ENCODE measurements around the gene PIGS. TPM values are rescaled to one million over a fixed set of nuclear protein-coding genes. Genes with fewer than 3 reads are reported as not detected.
A peak's percentile ranks its signal among the peaks of the same experiment; 100 is the strongest.
"Not testable (repeated sequence)": the region's sequence is repeated elsewhere in the genome, so short reads cannot be mapped to it uniquely, and the experiment has no call there.

PIGS gene
- total RNA-seq, 1 experiment from 2014 or later, result 45.2 TPM

DNA sequence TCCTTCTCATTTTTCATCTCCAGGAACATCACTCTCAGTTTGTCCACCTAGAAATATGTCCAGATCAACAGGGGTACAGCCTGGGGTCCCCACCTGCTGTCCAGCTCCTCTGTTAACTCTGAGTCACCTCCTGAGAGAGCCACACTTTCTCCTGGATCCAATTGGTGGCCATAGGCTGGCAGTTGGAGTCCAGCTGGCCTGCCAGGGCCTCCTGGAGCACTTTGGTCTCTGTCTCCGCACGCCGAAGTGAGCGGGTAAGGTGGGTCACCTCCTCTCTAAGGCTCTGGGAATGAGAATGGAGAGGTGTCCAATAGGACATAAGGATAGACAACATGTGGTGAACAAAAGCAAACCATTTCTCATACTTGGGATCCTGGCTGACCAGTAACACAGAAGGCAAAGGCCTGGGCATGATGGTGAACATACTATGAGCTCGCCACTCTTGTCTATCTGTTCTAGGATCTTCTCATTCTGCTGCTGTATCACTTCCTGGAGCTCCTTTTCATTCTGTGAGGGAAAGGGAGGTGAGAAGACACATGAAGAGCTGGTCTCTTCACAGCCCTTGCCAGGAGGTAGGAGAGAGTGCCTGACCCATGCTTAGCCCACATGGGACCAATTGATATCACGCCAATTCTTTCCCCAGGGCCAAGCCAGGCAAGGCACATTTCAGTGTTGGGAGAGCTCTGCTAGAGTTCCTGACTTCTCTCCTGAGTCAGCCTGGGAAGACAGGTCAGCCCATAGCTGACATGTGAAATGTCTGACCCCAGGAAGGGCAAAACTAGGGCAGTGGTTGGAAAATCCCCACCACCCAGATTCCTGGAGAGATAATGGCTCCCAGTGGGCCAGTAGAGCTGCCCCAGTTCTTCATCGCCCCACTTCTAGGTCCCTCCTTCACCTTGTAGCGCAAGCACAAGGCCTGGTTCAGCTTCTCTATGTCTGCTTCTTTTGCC is 7.2 kb upstream of the PIGS start:
- DNase-seq (ENCODE audit: low read depth), result no peak

GRCh38 chr17:28577466-28577824 is 6.1 kb upstream of the PIGS start:
- DNase-seq (ENCODE audit: low read depth), result no peak

DNA sequence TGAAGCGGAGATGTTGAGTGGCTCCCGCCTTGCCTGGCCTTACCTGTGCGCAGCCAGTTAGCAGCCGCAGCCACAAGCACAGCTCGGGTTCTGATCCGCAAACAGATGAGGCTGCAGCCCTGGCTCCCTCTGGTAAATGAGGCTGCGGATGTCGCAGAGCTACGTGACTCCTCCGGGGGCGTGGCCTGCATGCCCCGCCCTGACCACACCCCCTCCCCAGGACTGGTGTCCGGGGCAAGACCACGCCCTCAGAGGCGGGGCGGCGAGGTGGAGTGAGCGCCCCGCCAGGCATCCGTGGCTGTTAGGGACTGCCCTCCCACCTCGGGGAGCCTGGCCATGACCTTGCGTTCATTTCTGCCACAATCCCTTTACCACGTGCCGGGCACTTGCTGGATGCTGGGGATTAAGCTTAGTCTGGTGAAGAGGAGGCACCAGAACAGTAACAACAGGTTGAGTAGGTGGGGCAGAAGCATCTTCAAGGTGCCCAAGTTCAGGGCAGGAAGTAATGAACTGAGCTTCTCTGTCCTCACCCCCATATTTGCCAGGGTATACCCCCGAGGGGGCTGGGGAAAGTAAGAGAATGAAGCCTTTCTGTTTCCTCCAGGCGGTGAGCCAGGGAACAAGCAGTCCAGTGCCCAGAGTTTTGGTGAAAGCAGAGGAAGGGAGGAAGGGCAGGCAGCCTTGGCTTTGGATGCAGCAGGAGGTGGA is 5.6 kb upstream of the PIGS start, which contains the start of gene ALDOC:
ALDOC (minus strand) TSS at position 138 of the 708 bp plus-strand sequence. CDS start 1,363 bp downstream, outside the sequence.
- peak; percentile 82 for DNase-seq (ENCODE audit: low read depth)

- not testable (repeated sequence) for DNase-seq (ENCODE audit: low read depth)
Measured at GRCh38 chr17:28576016-28576415, 4.7 kb upstream of the PIGS start.

DNA sequence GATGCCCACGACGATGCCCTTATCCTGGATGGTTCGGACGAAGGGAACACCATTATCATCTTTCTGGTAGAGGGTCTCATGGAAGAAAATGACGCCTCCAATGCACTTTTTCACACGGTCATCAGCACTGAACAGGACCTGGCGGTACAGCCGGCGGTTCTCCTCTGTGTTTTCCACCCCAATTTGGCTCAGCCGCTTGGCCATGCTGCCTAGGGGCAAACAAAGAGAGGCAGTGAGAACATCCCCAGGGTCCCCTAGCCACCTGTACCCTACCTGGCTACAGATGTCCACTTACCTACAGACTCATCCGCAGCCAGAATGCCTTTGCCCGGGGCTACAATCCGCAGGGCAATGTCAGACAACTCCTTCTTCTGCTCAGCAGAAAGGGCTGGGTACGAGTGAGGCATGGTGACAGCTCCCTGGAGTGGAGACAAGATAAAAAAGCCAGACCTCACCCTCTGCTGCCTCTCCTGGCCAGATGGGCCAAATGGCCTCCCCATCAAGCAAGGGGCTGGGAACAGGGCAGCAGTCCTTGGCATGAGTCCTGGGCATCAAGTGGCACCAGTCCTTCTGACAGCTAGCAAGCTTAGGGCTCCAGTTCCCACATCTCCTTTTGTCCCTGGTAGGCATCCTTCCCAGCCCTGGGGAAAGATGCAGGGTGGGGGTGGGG is 3.9 kb upstream of the PIGS start:
- DNase-seq (ENCODE audit: low read depth), result no peak

GRCh38 chr17:28574526-28574925 is 3.2 kb upstream of the PIGS start:
- DNase-seq (ENCODE audit: low read depth), result no peak

- DNase-seq (ENCODE audit: low read depth), result no peak
Measured at GRCh38 chr17:28573966-28574480, 2.7 kb upstream of the PIGS start.

GRCh38 chr17:28573521-28573920 is 2.2 kb upstream of the PIGS start:
- no peak for DNase-seq (ENCODE audit: low read depth)

- peak; percentile 24 for DNase-seq (ENCODE audit: low read depth)
Measured at GRCh38 chr17:28573040-28573380, 1.7 kb upstream of the PIGS start.

DNA sequence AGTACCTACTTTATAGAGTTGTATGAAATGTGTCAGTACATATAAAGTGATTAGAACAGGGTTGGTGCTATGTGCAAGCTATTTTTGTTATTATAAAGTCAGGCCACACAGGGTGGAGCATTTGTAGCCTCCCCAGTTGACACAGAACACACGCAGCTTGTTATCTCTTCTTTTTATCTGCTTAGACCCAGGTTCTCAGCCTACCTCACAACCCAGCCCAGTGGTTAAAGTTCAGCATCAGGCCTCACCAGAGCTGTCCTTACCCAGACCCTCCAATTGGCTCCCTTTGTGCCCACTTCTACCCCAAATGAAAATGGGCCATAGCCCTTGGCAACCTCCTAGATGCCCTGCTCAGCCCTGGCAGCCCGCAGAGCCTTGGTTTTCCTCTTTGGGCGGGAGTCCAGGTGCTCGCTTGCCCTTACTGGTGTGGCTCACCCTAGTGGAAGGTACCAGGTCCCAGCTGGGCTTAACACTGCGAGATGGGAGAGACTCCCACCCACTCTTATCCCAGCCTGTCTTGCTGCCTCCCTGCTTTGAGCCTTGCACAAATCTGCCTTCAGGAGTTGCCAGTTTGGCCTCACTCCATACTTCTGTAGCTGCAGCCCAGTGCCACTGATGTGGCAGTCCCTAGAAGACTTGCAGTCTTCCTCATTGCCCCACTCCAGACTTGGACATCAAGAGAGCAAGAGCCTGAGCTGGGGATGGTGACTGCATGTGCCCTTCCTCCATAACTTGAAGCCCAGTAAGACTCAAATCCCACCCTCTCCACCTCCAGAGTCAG is 1.1 kb upstream of the PIGS start:
- no peak for DNase-seq (ENCODE audit: low read depth)

GRCh38 chr17:28570716-28571360 is 486 bp downstream of the PIGS start:
- DNase-seq (ENCODE audit: low read depth), result no peak

DNA sequence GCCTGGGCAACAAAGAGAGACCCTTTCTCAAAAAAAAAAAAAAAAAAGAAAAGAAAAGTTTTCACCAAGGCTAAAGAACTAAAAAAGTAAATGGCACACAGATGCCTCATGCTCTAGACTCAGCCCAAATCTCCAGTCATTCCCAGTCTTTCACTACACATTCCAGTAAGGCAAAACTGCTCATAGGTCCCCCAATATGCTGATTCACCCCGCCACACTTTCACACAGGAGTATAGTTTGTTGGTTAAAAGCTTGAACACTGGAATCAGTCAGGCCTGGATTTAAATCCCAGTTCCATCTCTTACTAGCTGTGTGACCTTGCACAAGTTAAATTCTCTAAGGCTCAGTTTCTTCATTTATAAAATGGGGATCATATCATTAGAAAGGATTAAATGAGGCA is 1.9 kb downstream of the PIGS start:
- no peak for DNase-seq (ENCODE audit: low read depth)

DNA sequence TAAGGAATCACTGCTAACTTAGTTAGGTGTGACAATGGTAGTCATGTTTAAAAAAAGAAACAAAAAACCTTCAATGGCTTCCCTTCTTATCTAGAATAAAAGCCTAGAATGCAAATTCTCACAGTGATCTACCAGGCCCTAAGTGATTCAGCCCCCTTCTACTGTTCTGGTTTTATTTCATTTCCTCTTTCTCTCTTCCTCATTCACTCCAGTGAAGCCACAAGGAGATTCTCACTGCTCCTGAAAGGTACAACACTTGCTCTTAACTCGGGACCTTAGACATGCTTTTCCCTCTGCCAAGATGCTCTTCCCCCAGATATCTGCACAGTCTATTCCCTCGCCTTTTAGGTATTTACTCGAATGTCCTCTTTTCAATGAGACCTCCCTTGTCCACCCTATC is 3.7 kb downstream of the PIGS start:
- no peak for DNase-seq (ENCODE audit: low read depth)

DNA sequence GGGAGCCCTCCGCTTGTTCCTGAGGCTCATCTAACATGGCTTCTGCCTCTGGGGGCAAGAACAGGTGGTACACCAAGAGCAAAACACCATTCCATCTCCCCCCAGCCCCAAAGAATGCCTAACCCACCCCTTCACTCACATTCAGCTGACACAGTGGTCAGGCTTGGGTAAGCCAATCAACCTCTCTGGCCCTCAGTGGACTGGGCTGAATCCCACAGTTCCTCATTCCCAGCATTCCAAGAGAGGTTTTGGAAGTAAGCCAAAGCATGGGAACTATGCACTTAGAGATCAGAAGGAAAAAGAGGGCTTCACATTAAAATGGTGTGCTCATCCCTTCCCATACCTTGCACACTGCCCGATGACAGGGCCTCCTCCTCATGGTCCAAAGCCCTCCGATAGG is 7.8 kb downstream of the PIGS start:
- peak; percentile 75 for DNase-seq (ENCODE audit: low read depth)

DNA sequence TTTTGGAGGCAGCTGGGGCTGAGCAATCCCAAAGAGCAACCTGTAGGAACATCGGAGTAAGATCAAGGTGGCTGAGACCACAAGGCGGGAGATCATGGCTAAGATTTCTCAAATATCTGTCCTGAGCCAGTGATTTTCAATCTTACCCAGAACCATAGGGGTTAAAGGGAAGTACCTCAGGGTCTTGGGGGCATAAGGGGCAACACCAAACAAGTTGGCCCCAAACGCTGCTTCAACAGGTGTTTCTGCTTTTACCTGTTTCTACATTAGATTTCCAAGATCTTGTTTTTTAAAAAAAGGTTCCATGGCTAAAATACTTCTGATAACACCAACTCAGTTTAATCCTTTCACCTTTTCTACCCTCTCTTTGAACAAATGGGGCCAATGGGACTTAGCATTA is 16.3 kb downstream of the PIGS start:
- DNase-seq (ENCODE audit: low read depth), result no peak

GRCh38 chr17:28554565-28554964 is 16.8 kb downstream of the PIGS start:
- DNase-seq (ENCODE audit: low read depth), result no peak

GRCh38 chr17:28553000-28553505 is 18.3 kb downstream of the PIGS start:
- DNase-seq (ENCODE audit: low read depth), result no peak

GRCh38 chr17:28552176-28552999 is 18.9 kb downstream of the PIGS start, which contains the start of gene UNC119:
Gene UNC119 (minus strand): TSS chr17:28552624. CDS start chr17:28552557, 67 bp downstream.
- DNase-seq (ENCODE audit: low read depth), result peak; percentile 59

DNA sequence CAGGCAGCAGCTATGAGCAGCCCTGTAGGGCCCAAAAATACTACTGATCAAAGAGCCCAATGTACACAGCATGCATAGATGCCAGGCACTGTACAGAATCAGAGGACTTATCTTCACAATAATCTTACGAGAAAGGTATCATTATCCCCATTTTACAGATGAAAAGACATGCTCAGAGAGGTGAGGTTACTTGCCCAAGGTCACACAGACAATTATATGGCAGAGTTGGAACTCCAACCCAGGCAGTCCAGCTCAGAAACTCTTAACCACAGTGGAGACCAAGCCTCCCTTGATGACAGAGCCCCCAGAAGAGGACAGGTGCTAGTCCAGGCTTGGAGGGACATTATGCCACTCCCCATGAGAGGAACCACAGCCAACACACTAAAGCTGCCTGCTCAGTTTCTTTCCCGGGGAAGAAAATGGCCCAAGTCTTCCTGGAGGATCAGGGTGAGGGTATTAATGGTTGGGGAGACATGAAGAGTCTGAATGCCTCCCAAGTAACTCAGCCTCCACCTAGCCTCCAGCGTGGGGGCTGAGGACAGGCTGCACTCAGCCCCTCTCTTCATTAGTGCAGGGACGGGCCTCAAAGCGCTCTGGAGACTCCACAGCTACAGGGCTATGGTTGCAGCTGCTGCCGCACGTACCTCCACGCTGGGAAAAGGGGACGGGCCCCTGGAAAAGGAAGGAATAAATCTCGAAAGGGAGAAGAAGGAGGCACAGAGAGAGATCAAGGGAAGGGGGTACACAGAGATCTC is 19.7 kb downstream of the PIGS start:
- peak; percentile 41 for DNase-seq (ENCODE audit: low read depth)

All from LHCN-M2 (cell line).